ENCODE measurements around the gene PLIN5. TPM values are rescaled to one million over a fixed set of nuclear protein-coding genes. Genes with fewer than 3 reads are reported as not detected.
"Not testable (repeated sequence)": the region's sequence is repeated elsewhere in the genome, so short reads cannot be mapped to it uniquely, and the experiment has no call there.

The PLIN5 gene
- total and polyA plus RNA-seq, 10 donors: 0.82 to 18.4 (median 7.5) TPM

GRCh38 chr19:4547303-4548237 lies 12.5 kb upstream of the PLIN5 start:
- WGBS, 5 donors: 63 to 69% (median 67%) methylated on average over 28 to 32 of the region's 32 CpGs
- Histone ChIP-seq H3K4me3 (no peak overlapping the region), H3K4me1 (peaks cover 0 to 51% (median 18%) of the 10 kb centered on the region in 6 donors), H3K27ac (peak overlapping the region in 2 of 8 donors; percentile 38 to 48), H3K9me3 (no peaks in the 10 kb centered on the region), H3K36me3 (peaks cover 0 to 72% (median 17%) of the 10 kb centered on the region in 6 donors), H3K27me3 (replicated peaks in 1 of 7) (peaks cover 0 to 43% (median 0%) of the 10 kb centered on the region in 7 donors)
- intact Hi-C loops (cut with DNase I; ENCODE audit: low total_unique reads): no loop called here
- TF ChIP-seq CTCF (IDR thresholded peaks at IDR 0.05 in 8 of 11, conservative IDR thresholded peaks at IDR 0.05 in 3 of 11) (peak in 7 of 11 experiments; percentile 23 to 70 (median 53)), POLR2A (IDR thresholded peaks at IDR 0.05) (no peak), POLR2AphosphoS5 (IDR thresholded peaks at IDR 0.05) (peak; percentile 59 to 71 (median 64))
- peak; percentile 87 for DNase-seq

- intact Hi-C loops (cut with DNase I; ENCODE audit: low total_unique reads): no loop called here
- H3K27ac ChIP-seq: peak overlapping the region in 7 of 8 donors; percentile 78 to 95 (median 87)
- H3K9me3 ChIP-seq: peaks cover 0 to 12% (median 9%) of the 10 kb centered on the region in 8 donors
- H3K4me1 ChIP-seq: peaks cover 0 to 83% (median 44%) of the 10 kb centered on the region in 6 donors
- TF ChIP-seq CTCF (IDR thresholded peaks at IDR 0.05 in 8 of 11, conservative IDR thresholded peaks at IDR 0.05 in 3 of 11) (no peak), POLR2AphosphoS5 (IDR thresholded peaks at IDR 0.05) (peak in 1 of 3 donors; percentile 72), POLR2A (IDR thresholded peaks at IDR 0.05) (no peak)
- peak; percentile 84 for DNase-seq
- peak overlapping the region in 3 of 8 donors; percentile 20 to 56 (median 30) for H3K4me3 ChIP-seq
- WGBS, 5 donors: 78 to 93% (median 87%) methylated on average over 16 to 87 of the region's 87 CpGs
- H3K36me3 ChIP-seq: peaks cover 0 to 37% (median 7%) of the 10 kb centered on the region in 6 donors
- peaks cover 0 to 33% (median 0%) of the 10 kb centered on the region in 7 donors for H3K27me3 ChIP-seq (replicated peaks in 1 of 7)
Measured at GRCh38 chr19:4543842-4544647, 9.0 kb upstream of the PLIN5 start.

GRCh38 chr19:4542896-4543841 lies 8.1 kb upstream of the PLIN5 start:
- DNase-seq: peak; percentile 82
- Histone ChIP-seq H3K36me3 (peaks cover 0 to 31% (median 2%) of the 10 kb centered on the region in 6 donors), H3K4me3 (peak overlapping the region in 4 of 8 donors; percentile 20 to 56 (median 28)), H3K27me3 (replicated peaks in 1 of 7) (peaks cover 0 to 40% (median 0%) of the 10 kb centered on the region in 7 donors), H3K9me3 (peaks cover 0 to 12% (median 9%) of the 10 kb centered on the region in 8 donors), H3K4me1 (peaks cover 0 to 83% (median 45%) of the 10 kb centered on the region in 6 donors), H3K27ac (peak overlapping the region in 7 of 8 donors; percentile 78 to 95 (median 87))
- WGBS, 5 donors: 41 to 75% (median 58%) methylated on average over 41 to 77 of the region's 77 CpGs
- TF ChIP-seq POLR2AphosphoS5 (IDR thresholded peaks at IDR 0.05) (peak in 1 of 3 donors; percentile 55), CTCF (IDR thresholded peaks at IDR 0.05 in 8 of 11, conservative IDR thresholded peaks at IDR 0.05 in 3 of 11) (no peak)
- intact Hi-C loops (cut with DNase I; ENCODE audit: low total_unique reads): no loop called here

- H3K4me1 ChIP-seq: peaks cover 0 to 83% (median 46%) of the 10 kb centered on the region in 6 donors
- H3K4me3 ChIP-seq: peak overlapping the region in 1 of 8 donors; percentile 59
- DNase-seq; intact Hi-C loops (cut with DNase I; ENCODE audit: low total_unique reads): not testable (repeated sequence)
- H3K27me3 ChIP-seq (replicated peaks in 1 of 7): peaks cover 0 to 47% (median 0%) of the 10 kb centered on the region in 7 donors
- H3K9me3 ChIP-seq: peaks cover 0 to 12% (median 9%) of the 10 kb centered on the region in 8 donors
- H3K27ac ChIP-seq: peak overlapping the region in 7 of 8 donors; percentile 78 to 95 (median 87)
- peaks cover 0 to 31% (median 0%) of the 10 kb centered on the region in 6 donors for H3K36me3 ChIP-seq
- WGBS, 5 donors: 60 to 89% (median 71%) methylated on average over 12 of the region's 12 CpGs
Measured at GRCh38 chr19:4541806-4542145, 6.8 kb upstream of the PLIN5 start.
